ENCODE data around the gene AMOTL1. TPM values are rescaled to one million over a fixed set of nuclear protein-coding genes. Genes with fewer than 3 reads are reported as not detected.

The AMOTL1 gene
- total and polyA plus RNA-seq, 2 of the 8 experiments (the other 6 are each of a cell fraction or from before 2014, with no cell fraction given): 9.0 to 27.6 TPM

- Histone ChIP-seq H2BK20ac (ENCODE audit: low read length) (no peak overlapping the region), H2BK120ac (replicated peaks; ENCODE audit: low read depth, low read length) (no peak overlapping the region), H4K8ac (ENCODE audit: extremely low read depth, insufficient read depth, low read length) (no peak overlapping the region), H3K27me3 (replicated peaks in 1 of 4; ENCODE audit: control insufficient read depth in 3 of 4, extremely low read depth in 1 of 4, insufficient read depth in 3 of 4, low read length in 3 of 4) (peaks cover 0 to 1% (median 0%) of the 10 kb centered on the region in 4 experiments; a peak in 1 of 7 replicates), H3K79me2 (ENCODE audit: control insufficient read depth in 1 of 2, insufficient read depth in 2 of 2, low read length in 2 of 2) (no peaks in the 10 kb centered on the region), H3K14ac (ENCODE audit: insufficient read length) (no peak overlapping the region), H2AK5ac (ENCODE audit: low read depth, low read length) (no peak overlapping the region), H3K9ac (replicated peaks in 1 of 4; ENCODE audit: extremely low read depth in 1 of 4, low read depth in 3 of 4, low read length in 3 of 4) (no peak overlapping the region), H3K27ac (ENCODE audit: low read depth, low read length) (no peak overlapping the region), H3K79me1 (ENCODE audit: low read depth, low read length) (no peaks in the 10 kb centered on the region), H3K56ac (replicated peaks; ENCODE audit: insufficient read length, low read depth, low read length) (no peak overlapping the region), H3K36me3 (ENCODE audit: control insufficient read depth in 2 of 4, insufficient read depth in 4 of 4, low read length in 3 of 4) (no peaks in the 10 kb centered on the region), H3K4me3 (ENCODE audit: extremely low read depth in 1 of 4, insufficient read depth in 2 of 4, low read depth in 3 of 4, low read length in 4 of 4) (no peak overlapping the region), H3K4ac (replicated peaks; ENCODE audit: insufficient read length, low read depth, low read length) (no peak overlapping the region), H2AFZ (ENCODE audit: low read length) (no peak overlapping the region), H4K20me1 (replicated peaks in 1 of 2; ENCODE audit: control insufficient read depth in 1 of 2, insufficient read depth in 2 of 2, low read length in 2 of 2) (no peaks in the 10 kb centered on the region), H3K9me3 (ENCODE audit: insufficient read depth in 2 of 2, low read depth in 1 of 2, low read length in 1 of 2) (no peaks in the 10 kb centered on the region), H4K5ac (ENCODE audit: insufficient read length, low read depth, low read length) (no peak overlapping the region), H3K4me1 (replicated peaks in 1 of 4; ENCODE audit: control insufficient read depth in 3 of 4, insufficient read depth in 4 of 4, low read length in 3 of 4) (peaks cover 0 to 3% (median 0%) of the 10 kb centered on the region in 4 experiments; a peak in 1 of 7 replicates), H2BK15ac (ENCODE audit: low read length) (no peak overlapping the region), H3K4me2 (ENCODE audit: insufficient read depth in 1 of 2, low read depth in 2 of 2, low read length in 2 of 2) (no peak overlapping the region), H4K91ac (replicated peaks; ENCODE audit: insufficient read length, low read length) (no peak overlapping the region), H3K23ac (ENCODE audit: insufficient read length) (no peak overlapping the region), H3K23me2 (ENCODE audit: low read depth, low read length) (no peaks in the 10 kb centered on the region; the same call in 1 of the 2 replicates), H2BK12ac (ENCODE audit: low read depth, low read length) (no peak overlapping the region), H2BK5ac (ENCODE audit: low read depth, low read length) (no peak overlapping the region), H3K18ac (ENCODE audit: extremely low read depth, low read length) (no peak overlapping the region)
- CTCF ChIA-PET (ENCODE audit: partially characterized antibody): interaction anchor here (0.8 to 2.5 kb wide), 7 partner anchors 11 to 598 kb away, joined by 3 to 10 read pairs (median 4); no protein-coding TSS in a partner anchor
- no peak for FAIRE-seq
- DNase-seq (ENCODE audit: low read depth in 1 of 2, low spot score in 2 of 2): no peak
- 97% methylated on average over 3 of the region's 3 CpGs; no CpG with 5 or more reads in 1 of the 2 experiments for WGBS, 2 experiments (ENCODE audit: extremely low coverage in 1 of 2, insufficient coverage in 1 of 2, insufficient read length in 1 of 2, insufficient replicate concordance in 2 of 2, low coverage in 1 of 2, low lambda C conversion rate in 2 of 2, missing lambda C conversion rate in 1 of 2)
- POLR2A ChIA-PET (ENCODE audit: partially characterized antibody): no interaction called here
- no peak for TF ChIP-seq SRF (IDR thresholded peaks at IDR 0.05; ENCODE audit: low read depth, low read length)
Measured at GRCh38 chr11:94910270-94910669, 142.1 kb downstream of the AMOTL1 start.
